Breast epithelium (tissue), 4 donors: ENCODE data around the gene MESP2. TPM values are rescaled to one million over a fixed set of nuclear protein-coding genes. Genes with fewer than 3 reads are reported as not detected.

Source experiments
- DNase-seq, 2 donors: peaks; one replicate each; pipeline ENCODE4 v3.0.0-alpha.2; 2019; ENCODE audit warnings: low spot score in 2 of 2
- H3K27ac ChIP-seq, 2 donors: fragments of 200-600 bp; sonication (generic) in 1 of 2; one replicate each; pipeline ENCODE4 v1.5.1; 2016 to 2019; ENCODE audit warnings: mild to moderate bottlenecking in 1 of 2
- H3K27me3 ChIP-seq, 2 donors: fragments of 200-600 bp; sonication (generic) in 1 of 2; one replicate each; pipeline versions ENCODE4 v1.5.1 to v1.6.0; 2017 to 2019; ENCODE audit warnings: control low read depth in 1 of 2, mild to moderate bottlenecking in 1 of 2
- H3K36me3 ChIP-seq: fragments of 200-600 bp; one replicate; pipeline ENCODE4 v1.5.1; 2019
- H3K4me1 ChIP-seq, 2 donors: fragments of 200-600 bp; sonication (generic); one replicate each; pipeline ENCODE4 v1.5.1; 2016 to 2019; ENCODE audit warnings: control low read depth in 1 of 2
- H3K4me3 ChIP-seq, 3 donors: fragments of 200-600 bp; sonication (generic); 1 replicate in 2 of 3; 2 replicates in 1 of 3; pipeline ENCODE4 v1.5.1; 2016 to 2019; ENCODE audit warnings: mild to moderate bottlenecking in 3 of 3, moderate library complexity in 2 of 3
- H3K9me3 ChIP-seq, 2 donors: fragments of 200-600 bp; sonication (generic) in 1 of 2; one replicate each; pipeline ENCODE4 v1.5.1; 2016 to 2019; ENCODE audit warnings: control low read depth in 1 of 2
- POLR2A ChIP-seq: fragments of 450-650 bp; IDR thresholded peaks from one replicate; pipeline ENCODE4 v1.6.1; 2016; ENCODE audit warnings: antibody characterized with exemption, mild to moderate bottlenecking, moderate library complexity
- POLR2AphosphoS5 ChIP-seq, 3 donors: sonication (generic); formaldehyde crosslinking; IDR thresholded peaks; one replicate each; pipeline ENCODE4 v1.6.1; 2017; ENCODE audit warnings: antibody characterized with exemption in 3 of 3
- intact Hi-C: fragments of 100-400 bp; cut with DNase I; formaldehyde crosslinking; loops from one replicate; pipeline ENCODE4 v1.15.1; 2023; ENCODE audit warnings: low total_unique reads
- total RNA-seq, 3 donors: library from RNA; depleted of rRNA; stranded (reverse); fragments of >200 nt; gene quantifications; one replicate each; pipeline ENCODE4 v1.1.0, GENCODE V29; 2016
- TF ChIP-seq, protein P1 (sequence below), 3 donors: fragments of 450-650 bp; IDR thresholded peaks; one replicate each; pipeline ENCODE4 v1.5.1; 2016 to 2017; ENCODE audit warnings: antibody characterized with exemption in 3 of 3, mild to moderate bottlenecking in 3 of 3, moderate library complexity in 3 of 3

MESP2 gene
- total RNA-seq, 3 donors from 2014 or later = 0.64 to 2.3 TPM; not detected in 1

DNA sequence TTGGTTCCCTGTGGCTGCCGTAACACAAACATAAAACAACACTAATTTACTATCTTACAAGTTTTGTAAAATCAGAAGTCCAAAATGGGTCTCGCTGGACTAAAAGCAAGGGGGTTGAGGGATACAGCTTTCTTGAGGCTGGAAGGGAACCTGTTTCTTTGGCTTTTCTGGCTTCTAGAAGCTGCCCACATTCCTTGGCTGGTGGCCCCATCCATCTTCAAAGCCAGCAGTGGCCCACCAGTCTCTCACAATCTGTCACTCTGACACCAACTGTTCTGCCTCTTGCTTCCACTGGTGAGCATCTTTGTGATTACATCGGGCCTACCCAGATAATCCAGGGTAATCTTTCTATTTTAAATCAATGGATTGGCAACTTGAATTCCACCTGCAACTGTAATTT is 39.6 kb downstream of the MESP2 start:
- DNase-seq = no peak
- H3K27me3 ChIP-seq = peaks cover 0 to 14% of the 10 kb centered on the region in 2 donors
- no peaks in the 10 kb centered on the region for H3K4me1 ChIP-seq
- TF ChIP-seq POLR2AphosphoS5 (IDR thresholded peaks at IDR 0.05) (no peak), POLR2A (no peak)
- TF ChIP-seq, protein P1, sequence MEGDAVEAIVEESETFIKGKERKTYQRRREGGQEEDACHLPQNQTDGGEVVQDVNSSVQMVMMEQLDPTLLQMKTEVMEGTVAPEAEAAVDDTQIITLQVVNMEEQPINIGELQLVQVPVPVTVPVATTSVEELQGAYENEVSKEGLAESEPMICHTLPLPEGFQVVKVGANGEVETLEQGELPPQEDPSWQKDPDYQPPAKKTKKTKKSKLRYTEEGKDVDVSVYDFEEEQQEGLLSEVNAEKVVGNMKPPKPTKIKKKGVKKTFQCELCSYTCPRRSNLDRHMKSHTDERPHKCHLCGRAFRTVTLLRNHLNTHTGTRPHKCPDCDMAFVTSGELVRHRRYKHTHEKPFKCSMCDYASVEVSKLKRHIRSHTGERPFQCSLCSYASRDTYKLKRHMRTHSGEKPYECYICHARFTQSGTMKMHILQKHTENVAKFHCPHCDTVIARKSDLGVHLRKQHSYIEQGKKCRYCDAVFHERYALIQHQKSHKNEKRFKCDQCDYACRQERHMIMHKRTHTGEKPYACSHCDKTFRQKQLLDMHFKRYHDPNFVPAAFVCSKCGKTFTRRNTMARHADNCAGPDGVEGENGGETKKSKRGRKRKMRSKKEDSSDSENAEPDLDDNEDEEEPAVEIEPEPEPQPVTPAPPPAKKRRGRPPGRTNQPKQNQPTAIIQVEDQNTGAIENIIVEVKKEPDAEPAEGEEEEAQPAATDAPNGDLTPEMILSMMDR (IDR thresholded peaks at IDR 0.05) = no peak
- no peak overlapping the region for H3K27ac ChIP-seq
- peaks cover 0 to 4% of the 10 kb centered on the region in 2 donors for H3K9me3 ChIP-seq
- intact Hi-C loops = no loop called here
- H3K36me3 ChIP-seq = no peaks in the 10 kb centered on the region
- no peak overlapping the region for H3K4me3 ChIP-seq

DNA sequence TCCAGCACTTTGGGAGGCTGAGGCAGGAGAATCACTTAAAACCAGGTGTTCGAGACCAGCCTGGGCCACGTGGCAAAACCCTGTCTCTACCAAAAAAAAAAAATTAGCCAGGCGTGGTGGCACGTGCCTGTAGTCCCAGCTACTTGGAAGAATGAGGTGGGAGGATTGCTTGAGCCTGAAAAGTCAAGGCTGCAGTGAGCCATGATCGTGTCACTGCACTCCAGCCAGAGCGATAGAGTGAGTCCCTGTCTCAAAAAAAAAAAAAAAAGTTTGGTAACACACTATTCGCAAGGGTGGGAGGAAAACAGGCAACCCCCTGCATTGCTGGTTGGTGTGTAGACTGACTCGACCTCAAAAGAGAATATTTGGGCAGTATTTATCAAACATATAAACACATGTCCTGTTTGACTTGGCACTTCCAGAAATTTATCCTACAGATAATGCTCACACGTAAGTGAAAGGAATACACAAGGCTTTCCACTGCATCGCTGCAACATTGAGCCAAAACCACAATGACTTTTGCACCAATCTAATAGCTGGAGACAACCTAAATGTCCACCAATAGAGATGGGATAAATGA is 41.7 kb downstream of the MESP2 start:
- Histone ChIP-seq H3K27me3 (peaks cover 0 to 14% of the 10 kb centered on the region in 2 donors), H3K4me3 (no peak overlapping the region), H3K27ac (no peak overlapping the region), H3K9me3 (peaks cover 0 to 4% of the 10 kb centered on the region in 2 donors), H3K4me1 (no peaks in the 10 kb centered on the region), H3K36me3 (no peaks in the 10 kb centered on the region)
- intact Hi-C loops = no loop called here
- TF ChIP-seq POLR2AphosphoS5 (IDR thresholded peaks at IDR 0.05) = no peak
- no peak for TF ChIP-seq POLR2A
- TF ChIP-seq, protein P1 (IDR thresholded peaks at IDR 0.05) = no peak
- DNase-seq = no peak

DNA sequence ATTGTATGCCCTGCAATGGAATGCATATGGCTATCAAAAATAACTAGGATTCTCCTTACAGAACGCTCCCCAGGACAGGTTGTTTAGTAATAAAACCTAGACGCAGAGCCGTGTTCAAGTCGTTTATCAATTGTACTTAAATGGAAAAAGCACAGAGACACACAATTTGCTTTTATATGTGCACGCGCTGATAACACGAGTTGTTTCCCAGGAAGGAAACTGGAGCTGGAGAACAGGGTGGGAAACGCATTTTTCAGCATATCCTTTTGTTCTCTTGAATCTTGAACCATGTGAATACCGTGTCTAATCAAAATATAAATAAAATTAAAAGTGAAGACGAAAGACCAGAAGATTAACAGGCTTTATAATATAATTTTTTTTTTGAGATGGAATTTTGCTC is 42.2 kb downstream of the MESP2 start:
- TF ChIP-seq, protein P1 (IDR thresholded peaks at IDR 0.05) = no peak
- TF ChIP-seq POLR2AphosphoS5 (IDR thresholded peaks at IDR 0.05) (no peak), POLR2A (no peak)
- no peak for DNase-seq
- peaks cover under 1% of the 10 kb centered on the region in 2 donors for H3K4me1 ChIP-seq
- no peak overlapping the region for H3K27ac ChIP-seq
- no peak overlapping the region for H3K4me3 ChIP-seq
- no peaks in the 10 kb centered on the region for H3K36me3 ChIP-seq
- intact Hi-C loops = no loop called here
- H3K9me3 ChIP-seq = peaks cover 0 to 4% of the 10 kb centered on the region in 2 donors
- peaks cover 0 to 14% of the 10 kb centered on the region in 2 donors for H3K27me3 ChIP-seq

GRCh38 chr15:89820666-89821611 is 44.8 kb downstream of the MESP2 start:
- Histone ChIP-seq H3K27ac (peak overlapping the region; percentile 29 to 45), H3K4me1 (peaks cover 5 to 8% of the 10 kb centered on the region in 2 donors), H3K9me3 (peaks cover 0 to under 1% of the 10 kb centered on the region in 2 donors), H3K4me3 (no peak overlapping the region), H3K27me3 (no peaks in the 10 kb centered on the region), H3K36me3 (no peaks in the 10 kb centered on the region)
- intact Hi-C loops = no loop called here
- no peak for DNase-seq
- TF ChIP-seq, protein P1 (IDR thresholded peaks at IDR 0.05) = no peak
- no peak for TF ChIP-seq POLR2A
- no peak for TF ChIP-seq POLR2AphosphoS5 (IDR thresholded peaks at IDR 0.05)

DNA sequence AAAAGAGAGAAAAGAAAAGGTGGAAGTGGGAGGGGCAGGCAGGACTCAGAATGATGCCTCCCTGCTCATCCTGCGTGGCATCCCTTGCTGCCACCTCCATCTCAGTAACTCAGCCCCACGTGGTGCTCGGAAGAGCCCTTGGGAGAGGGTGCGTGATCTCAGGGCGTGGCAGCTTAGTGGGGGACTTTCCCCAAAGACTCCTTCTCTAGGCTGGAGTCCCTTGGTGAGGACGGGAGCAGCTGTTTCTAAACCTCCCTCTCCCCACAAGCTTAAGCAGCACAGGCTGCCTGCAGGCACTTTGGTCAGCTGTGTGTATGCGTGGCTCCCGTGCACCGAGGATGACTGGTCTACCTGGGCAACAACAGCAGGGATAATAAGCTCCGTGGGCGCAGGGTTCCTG is 45.9 kb downstream of the MESP2 start:
- intact Hi-C loops = no loop called here
- Histone ChIP-seq H3K4me3 (no peak overlapping the region), H3K27ac (peak overlapping the region; percentile 60 to 66), H3K9me3 (no peaks in the 10 kb centered on the region), H3K36me3 (no peaks in the 10 kb centered on the region), H3K27me3 (no peaks in the 10 kb centered on the region), H3K4me1 (peaks cover 5 to 8% of the 10 kb centered on the region in 2 donors)
- no peak for TF ChIP-seq POLR2AphosphoS5 (IDR thresholded peaks at IDR 0.05)
- no peak for DNase-seq
